HG03097 (cell line): ENCODE results near the gene PGBD5.

Experiments used
- ATAC-seq: cut with Tn5 transposase; IDR thresholded peaks from one replicate; pipeline ENCODE4 v1.9.1; 2021; ENCODE audit not compliant: unreplicated experiment, low FRiP score

PGBD5 gene

GRCh38 chr1:230286166-230286889, 139.8 kb downstream of the PGBD5 start:
- ATAC-seq = no peak

- no peak for ATAC-seq
Measured at GRCh38 chr1:230285351-230285750, 140.8 kb downstream of the PGBD5 start.

GRCh38 chr1:230284891-230285290, 141.2 kb downstream of the PGBD5 start:
- no peak for ATAC-seq

GRCh38 chr1:230283678-230284077, 142.5 kb downstream of the PGBD5 start:
- no peak for ATAC-seq

- ATAC-seq = no peak
Measured at GRCh38 chr1:230282157-230282556, 144.0 kb downstream of the PGBD5 start.

GRCh38 chr1:230281556-230281955, 144.6 kb downstream of the PGBD5 start:
- ATAC-seq = no peak

GRCh38 chr1:230280906-230281413, 145.2 kb downstream of the PGBD5 start:
- no peak for ATAC-seq

GRCh38 chr1:230280054-230280795, 145.9 kb downstream of the PGBD5 start:
- no peak for ATAC-seq

GRCh38 chr1:230279583-230279945, 146.6 kb downstream of the PGBD5 start:
- ATAC-seq = no peak

GRCh38 chr1:230278871-230279582, 147.1 kb downstream of the PGBD5 start:
- no peak for ATAC-seq

GRCh38 chr1:230278376-230278775, 147.8 kb downstream of the PGBD5 start:
- ATAC-seq = no peak

- no peak for ATAC-seq
Measured at GRCh38 chr1:230277201-230278025, 148.7 kb downstream of the PGBD5 start.

- no peak for ATAC-seq
Measured at GRCh38 chr1:230276401-230276800, 149.7 kb downstream of the PGBD5 start.

GRCh38 chr1:230274254-230274653, 151.9 kb downstream of the PGBD5 start:
- no peak for ATAC-seq

GRCh38 chr1:230273141-230273710, 152.9 kb downstream of the PGBD5 start:
- ATAC-seq = no peak

- no peak for ATAC-seq
Measured at GRCh38 chr1:230272557-230272956, 153.6 kb downstream of the PGBD5 start.

GRCh38 chr1:230271300-230272035, 154.7 kb downstream of the PGBD5 start:
- no peak for ATAC-seq

GRCh38 chr1:230270559-230271281, 155.4 kb downstream of the PGBD5 start:
- peak; percentile 45 for ATAC-seq

GRCh38 chr1:230270185-230270558, 156.0 kb downstream of the PGBD5 start:
- ATAC-seq = no peak
